SK-N-SH (cell line): ENCODE data around the gene GPATCH4. TPM values are rescaled to one million over a fixed set of nuclear protein-coding genes. Genes with fewer than 3 reads are reported as not detected.

Experiments used
- CTCF ChIA-PET: fragments of 300-600, 350-600 bp; formaldehyde crosslinking; extraction: SDS; loops from one replicate; lab custom pipeline; 2021; lab: Yijun Ruan, JAX
- POLR2A ChIA-PET: fragments of 350-600 bp; sonication (Branson Sonifier 250); formaldehyde crosslinking; extraction: SDS; loops from one replicate; lab custom pipeline; 2020; ENCODE audit warnings: antibody characterized with exemption, inconsistent platforms; lab: Yijun Ruan, JAX
- DNase-seq: peaks from one replicate; pipeline ENCODE4 v3.0.0; 2012
- H2AFZ ChIP-seq: fragments of 200-600 bp; sonication (generic); 2 replicates; pipeline ENCODE4 v1.8.1; 2016; ENCODE audit warnings: antibody characterized with exemption, mild to moderate bottlenecking, low read depth
- H3F3A ChIP-seq: fragments of 200-600 bp; sonication (generic); replicated peaks from 2 replicates; pipeline ENCODE3; 2016; ENCODE audit warnings: antibody characterized with exemption, mild to moderate bottlenecking; ENCODE audit not compliant: insufficient read depth
- H3K27ac ChIP-seq, 2 experiments: fragments of 200-500 bp in 1 of 2; fragments of 200-600 bp in 1 of 2; sonication (Bioruptor generic) in 1 of 2; sonication (generic), shearing (Covaris generic) in 1 of 2; 2 replicates each; pipeline versions ENCODE4 v1.5.1 to v1.6.1; 2014 to 2016; ENCODE audit warnings: low read depth in 2 of 2, inconsistent platforms in 1 of 2, low read length in 1 of 2, mild to moderate bottlenecking in 1 of 2, mixed read lengths in 1 of 2
- H3K27me3 ChIP-seq: fragments of 200-600 bp; sonication (generic), shearing (Covaris generic); 2 replicates; pipeline ENCODE4 v1.6.1; 2016; ENCODE audit warnings: mixed run types; ENCODE audit not compliant: insufficient read depth
- H3K36me3 ChIP-seq, 2 experiments: fragments of 200-500 bp in 1 of 2; fragments of 200-600 bp in 1 of 2; sonication (Bioruptor generic) in 1 of 2; sonication (generic) in 1 of 2; replicated peaks in 1 of 2; 2 replicates each; pipeline versions ENCODE3 to v1.5.1; 2014 to 2016; ENCODE audit warnings: low read length in 1 of 2, mild to moderate bottlenecking in 1 of 2; ENCODE audit not compliant: insufficient read depth in 2 of 2, control insufficient read depth in 1 of 2
- H3K4me1 ChIP-seq, 2 experiments: fragments of 200-500 bp in 1 of 2; fragments of 200-600 bp in 1 of 2; sonication (Bioruptor generic) in 1 of 2; sonication (generic), shearing (Covaris generic) in 1 of 2; 2 replicates each; pipeline versions ENCODE4 v1.5.1 to v1.6.1; 2014 to 2016; ENCODE audit warnings: low read depth in 1 of 2, low read length in 1 of 2, mixed run types in 1 of 2; ENCODE audit not compliant: insufficient read depth in 2 of 2, control insufficient read depth in 1 of 2
- H3K4me2 ChIP-seq: fragments of 200-600 bp; sonication (generic), shearing (Covaris generic); 2 replicates; pipeline ENCODE4 v1.6.1; 2017; ENCODE audit warnings: mixed run types
- H3K4me3 ChIP-seq, 2 experiments: fragments of 200-500 bp in 1 of 2; fragments of 200-600 bp in 1 of 2; sonication (Bioruptor generic) in 1 of 2; sonication (generic), shearing (Covaris generic) in 1 of 2; 2 replicates each; pipeline versions ENCODE4 v1.5.1 to v1.8.1; 2014 to 2016; ENCODE audit warnings: low read depth in 2 of 2, inconsistent platforms in 1 of 2, low read length in 1 of 2, mild to moderate bottlenecking in 1 of 2, mixed read lengths in 1 of 2, moderate library complexity in 1 of 2
- H3K79me2 ChIP-seq: fragments of 200-600 bp; sonication (generic); 2 replicates; pipeline ENCODE4 v1.8.1; 2017; ENCODE audit warnings: mild to moderate bottlenecking; ENCODE audit not compliant: insufficient read depth
- H3K9ac ChIP-seq: fragments of 200-600 bp; sonication (generic); 2 replicates; pipeline ENCODE4 v1.6.1; 2017; ENCODE audit warnings: mixed run types
- H3K9me2 ChIP-seq: fragments of 200-600 bp; sonication (generic); 2 replicates; pipeline ENCODE4 v1.6.1; 2017; ENCODE audit warnings: mixed run types
- H3K9me3 ChIP-seq: fragments of 200-600 bp; sonication (generic); 2 replicates; pipeline ENCODE4 v1.6.1; 2017; ENCODE audit warnings: mixed run types, mild to moderate bottlenecking, moderate library complexity
- H4K20me1 ChIP-seq: fragments of 200-600 bp; sonication (generic); 2 replicates; pipeline ENCODE4 v1.6.1; 2017; ENCODE audit warnings: mild to moderate bottlenecking, mixed run types; ENCODE audit not compliant: insufficient read depth
- CHD2 ChIP-seq: fragments of 150-350 bp; IDR thresholded peaks from 2 replicates; pipeline ENCODE4 v1.6.1; 2018; ENCODE audit warnings: low read length; ENCODE audit not compliant: partially characterized antibody
- EP300 ChIP-seq, 2 experiments: IDR thresholded peaks; 2 replicates each; pipeline versions ENCODE4 v1.4.0 to v1.6.1; 2012; ENCODE audit warnings: borderline replicate concordance in 1 of 2, low read depth in 1 of 2, low read length in 1 of 2
- FOSL2 ChIP-seq: IDR thresholded peaks from 2 replicates; pipeline ENCODE4 v1.4.0; 2012; ENCODE audit warnings: low read depth, mild to moderate bottlenecking, moderate library complexity, borderline replicate concordance
- FOXJ3 ChIP-seq: sonication (generic); formaldehyde crosslinking; IDR thresholded peaks from 2 replicates; pipeline ENCODE4 v1.5.1; 2020; ENCODE audit warnings: mild to moderate bottlenecking, missing genetic modification reagents
- FOXM1 ChIP-seq: IDR thresholded peaks from 2 replicates; pipeline ENCODE4 v1.4.0; 2012; ENCODE audit warnings: low read depth, mild to moderate bottlenecking
- GATA2 ChIP-seq: sonication (generic); formaldehyde crosslinking; IDR thresholded peaks from 2 replicates; pipeline ENCODE4 v1.5.0; 2020; ENCODE audit warnings: mild to moderate bottlenecking, missing genetic modification reagents
- MXI1 ChIP-seq: IDR thresholded peaks from 2 replicates; pipeline ENCODE4 v1.6.1; 2012; ENCODE audit warnings: mild to moderate bottlenecking, low read depth, low read length, improper control_type of control experiment
- NFIC ChIP-seq: IDR thresholded peaks from 2 replicates; pipeline ENCODE4 v1.4.0; 2012; ENCODE audit warnings: borderline replicate concordance
- NRF1 ChIP-seq: IDR thresholded peaks from 2 replicates; pipeline ENCODE4 v1.6.1; 2012; ENCODE audit warnings: low read depth, mild to moderate bottlenecking, low read length
- POLR2AphosphoS5 ChIP-seq: IDR thresholded peaks from 2 replicates; pipeline ENCODE4 v1.6.1; 2012; ENCODE audit warnings: low read depth, low read length
- RCOR1 ChIP-seq: fragments of 150-350 bp; IDR thresholded peaks from 2 replicates; pipeline ENCODE4 v1.6.1; 2017; ENCODE audit warnings: antibody characterized with exemption, low read length
- TCF12 ChIP-seq: IDR thresholded peaks from 2 replicates; pipeline ENCODE4 v1.4.0; 2012
- TEAD4 ChIP-seq: IDR thresholded peaks from 2 replicates; pipeline ENCODE4 v1.4.0; 2012; ENCODE audit warnings: mild to moderate bottlenecking, borderline replicate concordance; ENCODE audit not compliant: insufficient read depth
- YY1 ChIP-seq: IDR thresholded peaks from 2 replicates; pipeline ENCODE4 v1.4.0; 2012; ENCODE audit warnings: low read depth, mild to moderate bottlenecking
- WGBS: methylation state at CpG from one replicate; pipeline ENCODE4 v1.1.6; 2017; ENCODE audit warnings: low lambda C conversion rate; 5-methylcytosine and 5-hydroxymethylcytosine counted together
- polyA plus RNA-seq, 3 experiments: library from polyadenylated mRNA; depleted of rRNA; stranded (reverse); fragments of >200 nt; gene quantifications; 2 replicates each; pipeline ENCODE4 v1.2.3, GENCODE V29; 2012
- TF ChIP-seq, protein P1 (sequence below): IDR thresholded peaks from 2 replicates; pipeline ENCODE4 v1.4.0; 2012; ENCODE audit warnings: low read depth, borderline replicate concordance
- TF ChIP-seq, protein P2 (sequence below): IDR thresholded peaks from 2 replicates; pipeline ENCODE4; 2012
- TF ChIP-seq, protein P3 (sequence below): fragments of 200-600 bp; sonication (generic); IDR thresholded peaks from 2 replicates; pipeline ENCODE4 v1.6.1; 2017; ENCODE audit warnings: antibody characterized with exemption, mild to moderate bottlenecking, moderate library complexity

Gene GPATCH4
- polyA plus RNA-seq, 1 of the 3 experiments (the other 2 are of a cell fraction) = 36.6 TPM

DNA sequence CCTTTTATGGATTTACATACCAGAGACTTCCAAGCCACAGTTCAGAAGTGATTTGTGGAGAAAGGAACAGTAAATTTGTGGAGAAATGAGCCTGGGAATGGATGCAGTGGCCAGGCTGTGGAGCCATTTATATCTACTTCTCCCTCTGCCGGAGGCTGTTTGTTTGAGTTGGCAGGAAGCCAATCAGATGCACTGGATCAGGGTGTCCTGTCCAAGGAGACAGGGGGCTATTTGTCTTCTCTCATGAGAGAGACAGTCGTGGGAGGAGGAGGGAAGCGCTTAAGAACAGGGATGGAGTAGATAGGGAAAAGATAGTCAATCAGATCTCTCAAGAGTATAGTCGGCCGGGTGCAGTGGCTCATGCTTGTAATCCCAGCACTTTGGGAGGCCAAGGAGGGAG is 15.2 kb upstream of the GPATCH4 start:
- Histone ChIP-seq H2AFZ (no peak overlapping the region), H3K27me3 (peaks cover 5% of the 10 kb centered on the region; the same call in 1 of the 2 replicates)
- POLR2A ChIA-PET = interaction anchor here (1.2 kb wide), 1 partner anchor 30 kb away, joined by 4 read pairs; no protein-coding TSS in a partner anchor

More for the DNA sequence above, 15.2 kb upstream of the GPATCH4 start:
- Histone ChIP-seq H3K9me3 (no peaks in the 10 kb centered on the region), H3F3A (peaks cover 24% of the 10 kb centered on the region), H3K36me3 (no peaks in the 10 kb centered on the region), H3K4me2 (peak overlapping the region; percentile 64), H4K20me1 (no peaks in the 10 kb centered on the region), H3K4me1 (peaks cover 0 to 12% of the 10 kb centered on the region in 2 experiments; a peak in 3 of 4 replicates), H3K4me3 (peak overlapping the region in 1 of 2 experiments; percentile 9; a peak in 1 of 4 replicates), H3K9me2 (no peaks in the 10 kb centered on the region), H3K27ac (peak overlapping the region; percentile 74 to 86), H3K9ac (no peak overlapping the region), H3K79me2 (no peaks in the 10 kb centered on the region)
- DNase-seq = peak; percentile 86
- WGBS = 2% methylated on average over 5 of the region's 5 CpGs
- TF ChIP-seq NRF1 = no peak
- TF ChIP-seq NFIC = peak; percentile 99
- TF ChIP-seq, protein P1, sequence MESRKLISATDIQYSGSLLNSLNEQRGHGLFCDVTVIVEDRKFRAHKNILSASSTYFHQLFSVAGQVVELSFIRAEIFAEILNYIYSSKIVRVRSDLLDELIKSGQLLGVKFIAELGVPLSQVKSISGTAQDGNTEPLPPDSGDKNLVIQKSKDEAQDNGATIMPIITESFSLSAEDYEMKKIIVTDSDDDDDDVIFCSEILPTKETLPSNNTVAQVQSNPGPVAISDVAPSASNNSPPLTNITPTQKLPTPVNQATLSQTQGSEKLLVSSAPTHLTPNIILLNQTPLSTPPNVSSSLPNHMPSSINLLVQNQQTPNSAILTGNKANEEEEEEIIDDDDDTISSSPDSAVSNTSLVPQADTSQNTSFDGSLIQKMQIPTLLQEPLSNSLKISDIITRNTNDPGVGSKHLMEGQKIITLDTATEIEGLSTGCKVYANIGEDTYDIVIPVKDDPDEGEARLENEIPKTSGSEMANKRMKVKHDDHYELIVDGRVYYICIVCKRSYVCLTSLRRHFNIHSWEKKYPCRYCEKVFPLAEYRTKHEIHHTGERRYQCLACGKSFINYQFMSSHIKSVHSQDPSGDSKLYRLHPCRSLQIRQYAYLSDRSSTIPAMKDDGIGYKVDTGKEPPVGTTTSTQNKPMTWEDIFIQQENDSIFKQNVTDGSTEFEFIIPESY = 0 out of 2 replicates have a peak, but pooled peaks have one; percentile 19
- TF ChIP-seq CHD2 = peak; percentile 76
- peak; percentile 79 for TF ChIP-seq POLR2AphosphoS5
- 0 out of 2 replicates have a peak, but pooled peaks have one; percentile 31 for TF ChIP-seq MXI1
- TF ChIP-seq, protein P2, sequence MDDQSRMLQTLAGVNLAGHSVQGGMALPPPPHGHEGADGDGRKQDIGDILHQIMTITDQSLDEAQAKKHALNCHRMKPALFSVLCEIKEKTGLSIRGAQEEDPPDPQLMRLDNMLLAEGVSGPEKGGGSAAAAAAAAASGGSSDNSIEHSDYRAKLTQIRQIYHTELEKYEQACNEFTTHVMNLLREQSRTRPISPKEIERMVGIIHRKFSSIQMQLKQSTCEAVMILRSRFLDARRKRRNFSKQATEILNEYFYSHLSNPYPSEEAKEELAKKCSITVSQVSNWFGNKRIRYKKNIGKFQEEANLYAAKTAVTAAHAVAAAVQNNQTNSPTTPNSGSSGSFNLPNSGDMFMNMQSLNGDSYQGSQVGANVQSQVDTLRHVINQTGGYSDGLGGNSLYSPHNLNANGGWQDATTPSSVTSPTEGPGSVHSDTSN = peak; percentile 95
- 0 out of 2 replicates have a peak, but pooled peaks have one; percentile 24 for TF ChIP-seq TEAD4
- TF ChIP-seq GATA2 (CRISPR knock-in tag) = peak; percentile 96
- no peak for TF ChIP-seq FOSL2
- TF ChIP-seq FOXJ3 (CRISPR knock-in tag) = no peak
- peak; percentile 87 for TF ChIP-seq TCF12
- TF ChIP-seq YY1 = peak; percentile 53
- TF ChIP-seq, protein P3, sequence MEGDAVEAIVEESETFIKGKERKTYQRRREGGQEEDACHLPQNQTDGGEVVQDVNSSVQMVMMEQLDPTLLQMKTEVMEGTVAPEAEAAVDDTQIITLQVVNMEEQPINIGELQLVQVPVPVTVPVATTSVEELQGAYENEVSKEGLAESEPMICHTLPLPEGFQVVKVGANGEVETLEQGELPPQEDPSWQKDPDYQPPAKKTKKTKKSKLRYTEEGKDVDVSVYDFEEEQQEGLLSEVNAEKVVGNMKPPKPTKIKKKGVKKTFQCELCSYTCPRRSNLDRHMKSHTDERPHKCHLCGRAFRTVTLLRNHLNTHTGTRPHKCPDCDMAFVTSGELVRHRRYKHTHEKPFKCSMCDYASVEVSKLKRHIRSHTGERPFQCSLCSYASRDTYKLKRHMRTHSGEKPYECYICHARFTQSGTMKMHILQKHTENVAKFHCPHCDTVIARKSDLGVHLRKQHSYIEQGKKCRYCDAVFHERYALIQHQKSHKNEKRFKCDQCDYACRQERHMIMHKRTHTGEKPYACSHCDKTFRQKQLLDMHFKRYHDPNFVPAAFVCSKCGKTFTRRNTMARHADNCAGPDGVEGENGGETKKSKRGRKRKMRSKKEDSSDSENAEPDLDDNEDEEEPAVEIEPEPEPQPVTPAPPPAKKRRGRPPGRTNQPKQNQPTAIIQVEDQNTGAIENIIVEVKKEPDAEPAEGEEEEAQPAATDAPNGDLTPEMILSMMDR = peak; percentile 23; the same call in 1 of the 2 replicates
- peak; percentile 94 for TF ChIP-seq RCOR1
- TF ChIP-seq EP300 (IDR thresholded peaks at IDR 0.05; ENCODE audit: borderline replicate concordance in 1 of 2, low read depth in 1 of 2, low read length in 1 of 2) = peak; percentile 42 to 81; a peak in 3 of 4 replicates
- no peak; the same call in 1 of the 2 replicates for TF ChIP-seq FOXM1
- CTCF ChIA-PET = interaction anchor here (0.8 to 18.0 kb wide), 9 partner anchors 8 to 230 kb away, joined by 3 to 643 read pairs (median 5); partner anchors contain the start of gene CRABP2
